ENCODE results near the gene OR51B4.
"Not testable (repeated sequence)": the region's sequence is repeated elsewhere in the genome, so short reads cannot be mapped to it uniquely, and the experiment has no call there.

Gene OR51B4, protein sequence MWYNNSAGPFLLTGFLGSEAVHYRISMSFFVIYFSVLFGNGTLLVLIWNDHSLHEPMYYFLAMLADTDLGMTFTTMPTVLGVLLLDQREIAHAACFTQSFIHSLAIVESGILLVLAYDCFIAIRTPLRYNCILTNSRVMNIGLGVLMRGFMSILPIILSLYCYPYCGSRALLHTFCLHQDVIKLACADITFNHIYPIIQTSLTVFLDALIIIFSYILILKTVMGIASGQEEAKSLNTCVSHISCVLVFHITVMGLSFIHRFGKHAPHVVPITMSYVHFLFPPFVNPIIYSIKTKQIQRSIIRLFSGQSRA

DNA sequence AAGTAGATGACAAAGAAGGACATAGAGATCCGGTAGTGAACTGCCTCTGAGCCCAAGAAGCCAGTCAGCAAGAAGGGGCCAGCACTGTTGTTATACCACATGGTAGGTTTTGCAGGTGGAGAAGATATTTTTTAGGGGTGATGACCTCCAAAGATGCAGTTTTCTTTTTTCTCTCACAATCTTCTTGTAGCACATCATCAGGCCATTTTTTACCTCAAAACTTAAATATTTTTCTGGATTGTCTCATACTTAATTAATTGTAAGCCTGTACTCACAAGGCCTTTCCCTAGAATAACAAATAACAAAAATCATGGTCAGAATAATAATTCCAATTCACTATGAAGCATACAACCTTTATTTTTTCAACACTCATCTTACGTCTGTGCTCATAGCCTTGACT, at the start of gene OR51B4:
Gene OR51B4 (minus strand): TSS at position 101 of the 400 bp plus-strand sequence. CDS start 0 bp downstream, at position 101.
- DNase-seq = no peak

DNA sequence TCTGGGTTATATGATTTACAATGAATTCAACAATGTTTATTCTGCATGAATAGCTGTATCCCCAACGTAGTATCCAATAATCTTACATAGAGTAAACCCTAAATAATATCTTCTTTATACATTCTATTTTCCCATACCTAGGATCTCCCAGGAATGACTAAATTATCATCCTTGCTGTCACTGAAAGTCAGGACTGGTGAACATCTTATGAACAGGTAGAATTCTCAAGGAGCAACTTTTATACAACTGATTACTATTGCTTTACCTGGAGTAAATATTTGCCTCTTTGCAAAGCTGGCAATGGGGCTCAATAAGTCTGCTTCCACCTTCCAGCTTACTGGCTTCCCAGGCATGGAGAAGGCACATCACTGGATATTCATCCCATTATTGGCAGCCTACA, 49.5 kb upstream of the OR51B4 start, which contains the start of gene OR51B6:
Gene OR51B6 (plus strand): TSS at position 301 of the 400 bp plus-strand sequence. CDS start 0 bp downstream, at position 301.
- DNase-seq = no peak

DNA sequence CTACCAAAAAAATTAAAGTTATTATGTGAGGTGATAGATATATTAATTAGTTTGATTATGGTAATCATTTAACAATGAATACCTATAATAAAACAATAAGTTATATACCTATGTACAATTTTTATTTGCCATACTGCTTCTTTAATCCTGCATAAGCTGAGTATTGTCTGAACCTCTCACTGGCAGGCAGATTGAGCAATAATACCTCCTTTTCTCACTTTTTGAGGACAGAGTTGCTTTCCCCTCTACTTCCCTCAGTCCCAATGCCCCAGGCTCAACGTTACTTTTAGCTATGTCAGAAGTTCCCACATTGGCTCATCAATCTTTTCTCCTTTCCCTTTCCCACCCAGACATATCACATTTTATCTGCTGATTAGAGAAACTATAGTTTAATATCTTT, 47.8 kb upstream of the OR51B4 start:
- DNase-seq = no peak

DNA sequence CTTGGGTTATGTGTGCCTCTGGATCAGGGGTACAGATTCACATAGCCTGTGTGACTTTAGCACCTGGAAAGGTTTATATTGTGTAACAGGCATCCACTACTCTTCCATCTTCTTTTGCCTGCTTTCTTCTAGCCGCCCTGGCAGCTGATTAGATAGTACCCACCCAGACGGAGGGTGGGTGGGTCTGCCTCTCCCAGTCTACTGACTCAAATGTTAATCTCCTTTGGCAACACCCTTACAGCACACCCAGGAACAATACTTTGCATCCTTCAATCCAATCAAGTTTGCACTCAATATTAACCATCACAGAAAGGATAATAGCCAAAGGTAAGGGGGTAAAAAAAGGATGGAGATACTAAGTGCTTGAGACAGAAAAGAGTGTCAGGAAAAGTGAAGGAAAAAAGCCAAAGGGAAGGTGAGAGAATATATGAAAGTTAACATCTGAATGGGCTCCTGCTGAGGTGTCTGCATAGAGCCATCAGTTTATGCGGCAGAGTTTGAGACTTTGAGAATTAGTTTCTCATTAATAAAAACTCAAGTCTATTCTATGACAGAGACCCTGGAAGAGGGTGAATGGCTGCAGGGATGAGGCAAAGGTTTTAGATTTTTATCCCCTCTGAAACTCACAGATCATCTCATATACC, 46.9 kb upstream of the OR51B4 start:
- DNase-seq = no peak

DNA sequence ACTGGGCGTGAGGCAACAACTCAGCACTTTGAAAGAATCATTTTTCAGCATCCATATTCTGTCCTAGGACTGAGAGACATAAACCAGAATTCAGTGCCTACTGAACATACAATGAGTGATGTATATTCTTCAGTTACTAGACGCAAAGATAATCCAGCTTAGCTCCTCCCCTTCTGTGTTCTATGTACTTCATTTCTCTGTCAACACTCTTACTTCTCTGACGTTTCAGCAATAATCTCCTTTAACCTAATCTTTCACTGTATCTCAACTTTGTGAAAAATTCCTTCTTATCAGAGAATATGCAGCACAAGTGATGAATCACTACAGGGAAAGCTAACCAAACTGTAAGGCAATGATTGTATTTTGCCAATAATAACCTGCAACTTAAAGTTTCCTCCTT, 44.1 kb upstream of the OR51B4 start:
- DNase-seq = no peak

DNA sequence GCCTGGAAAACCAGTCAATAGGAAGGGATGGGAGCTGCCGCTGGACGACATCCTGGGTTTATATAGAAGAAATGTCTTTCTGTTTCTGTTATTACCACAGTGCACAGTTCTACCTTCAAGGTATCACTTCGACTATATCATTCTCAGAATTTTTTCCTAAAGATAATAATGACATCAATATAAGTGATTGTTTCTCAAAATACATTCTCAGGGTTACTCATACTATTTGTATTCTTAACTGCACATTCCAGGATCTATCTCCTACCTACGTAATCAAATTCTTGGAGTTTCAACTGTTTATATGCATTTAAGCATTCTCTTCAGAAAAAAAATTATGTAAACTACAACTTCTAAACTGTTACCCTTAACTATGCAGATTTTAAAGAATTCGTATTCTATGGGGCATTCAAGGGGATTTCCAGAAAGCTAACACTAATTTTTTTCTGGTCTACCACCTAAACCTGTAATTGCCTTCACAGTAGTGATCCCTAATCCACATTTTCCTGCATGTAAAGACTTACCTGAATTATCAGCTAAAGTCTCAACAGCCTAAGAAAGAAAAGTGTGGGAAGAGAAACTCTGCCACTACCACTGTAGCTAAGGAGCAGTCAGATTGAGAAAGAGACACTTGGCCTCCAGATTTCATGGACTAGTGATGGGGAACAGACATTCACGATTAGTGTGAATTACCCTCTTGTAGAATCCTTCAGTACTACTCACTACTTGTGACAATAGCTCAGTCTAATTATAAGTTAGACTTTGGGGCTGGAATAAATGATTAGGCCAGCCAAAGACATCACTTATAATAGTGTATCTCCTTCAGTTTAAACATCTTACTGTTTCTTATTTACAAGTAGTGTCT, 42.0 kb upstream of the OR51B4 start, which contains the start of gene OR51B5:
Gene OR51B5 (minus strand): TSS at position 51 of the 862 bp plus-strand sequence. CDS start 0 bp downstream, at position 51.
- no peak for DNase-seq

DNA sequence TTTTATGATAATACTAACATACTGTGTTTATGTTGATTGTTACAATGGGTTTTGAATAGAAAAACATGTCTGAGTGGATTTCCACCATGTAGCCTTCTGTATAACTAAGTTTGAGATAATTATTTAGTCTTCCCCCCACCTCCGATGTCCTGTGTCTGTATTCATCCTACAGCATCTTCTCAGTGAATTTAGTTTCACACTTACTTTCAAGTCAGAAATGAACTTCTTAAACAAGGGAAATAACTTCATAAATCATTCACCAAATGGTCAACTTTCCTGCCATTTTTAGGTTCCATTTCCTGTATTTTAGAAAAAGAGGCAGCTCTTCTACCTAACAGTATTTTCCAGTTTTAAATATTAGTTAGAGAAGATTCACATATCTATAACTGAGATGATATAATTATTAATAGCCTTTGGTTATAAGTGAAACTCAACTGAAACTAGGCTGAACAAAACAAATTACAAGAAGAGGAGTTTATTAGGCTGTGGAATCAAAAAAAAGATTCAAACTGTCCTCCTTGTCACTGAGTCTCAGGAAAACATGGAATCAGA, 38.1 kb upstream of the OR51B4 start:
- no peak for DNase-seq

DNA sequence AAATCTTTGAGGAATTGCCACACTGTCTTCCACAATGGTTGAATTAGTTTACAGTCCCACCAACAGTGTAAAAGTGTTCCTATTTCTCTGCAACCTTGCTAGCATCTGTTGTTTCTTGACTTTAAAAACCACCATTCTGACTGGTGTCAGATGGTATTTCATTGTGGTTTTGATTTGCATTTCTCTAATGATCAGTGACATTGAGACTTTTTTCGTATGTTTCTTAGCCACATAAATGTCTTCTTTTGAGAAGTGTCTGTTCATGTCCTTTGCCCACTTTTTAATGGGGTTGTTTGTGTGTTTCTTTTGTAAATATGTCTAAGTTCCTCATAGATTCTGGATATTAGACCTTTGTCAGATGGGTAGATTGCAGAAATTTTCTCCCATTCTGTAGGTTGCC, 35.5 kb upstream of the OR51B4 start:
- DNase-seq = not testable (repeated sequence)

DNA sequence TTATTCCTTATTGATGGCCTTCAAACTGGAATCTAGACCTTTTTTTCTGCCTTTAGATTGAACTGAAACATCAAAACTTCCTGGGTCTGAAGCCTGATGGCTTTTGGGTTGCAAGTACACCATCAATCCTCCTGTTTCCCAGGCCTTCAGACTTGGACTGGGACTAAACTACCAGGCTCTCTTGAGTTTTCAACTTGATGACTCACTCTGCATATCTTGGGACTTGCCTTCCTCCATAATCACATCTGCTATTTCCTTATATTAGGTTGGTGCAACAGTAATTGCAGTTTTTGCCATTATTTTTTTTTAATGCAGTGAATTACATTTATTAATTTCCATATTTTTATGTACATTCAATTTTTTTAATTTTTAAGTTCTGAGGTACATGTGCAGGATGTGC, 34.6 kb upstream of the OR51B4 start:
- no peak for DNase-seq

DNA sequence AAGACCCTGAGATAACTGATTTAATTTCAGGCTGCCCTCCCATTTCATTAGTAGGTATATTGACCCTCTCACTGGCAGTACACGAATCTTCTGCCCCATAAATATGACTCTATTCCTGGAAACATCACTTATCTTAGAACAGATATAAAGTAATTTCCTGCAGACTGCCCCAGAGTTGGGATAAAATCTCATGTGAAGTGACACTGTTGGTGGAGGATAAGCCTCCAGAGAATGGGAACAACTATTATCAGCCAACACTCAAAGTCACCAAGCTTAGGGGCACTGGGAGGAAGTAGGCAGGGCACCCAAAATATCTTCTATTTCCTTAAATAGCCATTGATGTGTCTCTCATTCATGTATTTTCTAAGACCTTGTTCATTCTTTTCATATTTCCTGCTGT, 33.4 kb upstream of the OR51B4 start:
- no peak for DNase-seq

DNA sequence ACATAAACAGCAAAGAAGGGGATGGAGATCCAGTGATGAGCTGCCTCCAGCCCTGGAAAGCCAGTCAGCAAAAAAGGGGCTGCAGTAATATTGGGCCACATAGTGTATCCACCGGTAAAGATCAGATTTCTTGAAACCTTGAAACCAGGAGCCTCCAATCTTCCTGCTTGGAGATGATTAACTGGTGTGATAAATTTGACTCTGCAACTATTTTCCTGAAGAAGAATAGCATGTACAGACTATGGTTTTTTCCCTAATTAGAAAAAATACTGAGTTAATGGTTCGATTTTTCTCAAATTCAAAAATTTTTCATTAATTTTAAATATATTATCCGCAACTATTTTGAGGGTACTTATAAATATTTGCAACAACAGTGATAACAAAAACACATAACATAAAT, 22.5 kb upstream of the OR51B4 start, which contains the start of gene OR51B2:
Gene OR51B2 (minus strand): TSS at position 101 of the 400 bp plus-strand sequence. CDS start 0 bp downstream, at position 101.
- no peak for DNase-seq

DNA sequence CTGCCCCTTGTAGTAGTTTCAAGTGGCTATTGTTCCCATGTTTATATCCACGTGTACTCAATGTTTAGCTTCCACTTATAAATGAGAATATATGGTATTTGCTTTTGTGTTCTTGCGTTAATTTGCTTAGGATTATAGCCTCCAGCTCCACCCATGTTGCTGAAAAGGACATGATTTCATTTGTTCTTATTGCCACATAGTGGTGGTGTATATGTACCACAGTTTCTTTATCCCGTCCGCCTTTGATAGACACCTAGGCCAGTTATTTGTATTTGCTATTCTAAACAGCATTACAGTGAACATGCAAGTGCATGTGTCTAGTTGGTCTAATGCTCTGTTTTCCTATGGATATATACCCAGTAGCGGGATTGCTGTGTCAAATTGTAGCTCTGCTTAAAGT, 15.5 kb upstream of the OR51B4 start:
- DNase-seq = no peak

DNA sequence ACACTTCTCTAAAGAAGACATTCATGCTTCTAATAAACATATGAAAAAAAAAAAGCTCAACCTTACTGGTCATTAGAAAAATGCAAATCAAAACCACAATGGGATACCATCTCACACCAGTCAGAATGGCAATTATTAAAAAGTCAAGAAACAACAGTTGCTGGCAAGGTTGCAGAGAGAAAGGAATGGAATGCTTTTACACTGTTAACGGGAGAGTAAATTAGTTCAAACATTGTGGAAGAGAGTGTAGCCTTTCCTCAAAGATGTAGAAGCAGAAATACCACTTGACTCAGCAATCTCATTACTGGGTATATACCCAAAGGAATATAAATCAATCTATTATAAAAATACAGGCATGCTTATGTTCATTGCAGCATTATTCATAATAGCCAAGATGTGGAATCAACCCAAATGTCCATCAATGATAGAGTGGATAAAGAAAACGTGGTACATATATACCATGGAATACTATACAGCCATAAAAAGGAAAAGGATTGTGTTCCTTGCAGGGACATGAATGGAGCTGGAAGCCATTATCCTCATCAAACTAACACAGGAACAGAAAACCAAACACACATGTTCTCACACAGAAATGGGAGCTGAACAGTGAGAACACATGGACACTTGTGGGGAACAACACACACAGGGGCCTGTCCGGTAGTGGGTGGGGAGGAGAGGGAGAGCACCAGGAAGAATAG, 11.7 kb upstream of the OR51B4 start:
- not testable (repeated sequence) for DNase-seq

DNA sequence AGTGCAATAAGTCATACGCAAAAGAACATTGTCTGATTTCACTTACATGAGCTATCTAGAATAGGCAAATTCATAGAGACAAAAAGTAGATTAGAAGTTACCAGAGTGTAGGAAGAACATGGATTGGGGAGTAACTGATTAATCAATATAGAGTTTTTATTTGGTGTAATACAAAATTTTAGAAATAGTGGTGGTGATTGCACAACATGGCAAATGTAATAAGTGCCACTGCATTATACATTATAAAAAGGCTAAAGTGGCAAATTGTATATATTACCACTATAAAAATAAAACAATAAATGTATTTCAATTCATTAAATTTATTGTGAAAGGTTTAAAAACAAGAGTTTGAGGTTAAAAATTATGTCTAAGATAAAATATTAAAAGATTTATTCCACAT, 8.7 kb upstream of the OR51B4 start:
- DNase-seq = no peak

DNA sequence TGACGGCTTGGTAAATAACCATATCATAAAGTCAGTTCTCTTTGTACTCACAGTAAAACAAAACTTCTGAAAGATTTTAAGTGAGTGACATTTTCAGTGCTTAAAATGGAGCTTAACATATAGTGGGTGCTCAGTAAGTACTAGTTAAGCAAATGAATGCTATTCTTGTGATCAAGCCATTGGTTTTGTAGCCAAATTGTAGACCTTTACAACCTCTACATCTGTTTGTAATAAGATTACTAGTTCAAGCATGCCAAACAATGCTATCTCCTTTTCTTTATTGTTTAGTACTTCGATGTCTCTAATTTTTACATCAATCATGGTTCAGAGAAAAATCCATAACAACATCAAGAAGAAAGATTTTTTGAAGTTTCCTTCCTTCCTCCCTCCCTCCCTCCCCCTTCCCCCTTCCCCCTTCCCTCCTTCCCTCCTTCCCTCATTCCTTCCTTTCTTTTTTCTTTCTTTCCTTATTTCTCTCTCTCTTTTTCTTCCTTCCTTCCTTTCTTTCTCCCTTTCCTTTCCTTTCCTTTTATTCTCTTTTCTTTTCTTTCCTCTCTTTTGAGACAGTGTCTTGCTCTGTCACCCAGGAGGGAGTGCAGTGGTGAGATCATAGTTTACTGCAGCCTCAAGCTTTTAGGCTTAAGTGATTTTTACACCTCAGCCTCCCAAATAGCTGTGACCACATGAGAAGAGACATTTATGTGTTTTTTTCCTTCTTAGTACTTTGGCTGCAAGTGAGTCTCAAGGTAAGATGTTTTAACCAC, 5.7 kb upstream of the OR51B4 start:
- DNase-seq = no peak

DNA sequence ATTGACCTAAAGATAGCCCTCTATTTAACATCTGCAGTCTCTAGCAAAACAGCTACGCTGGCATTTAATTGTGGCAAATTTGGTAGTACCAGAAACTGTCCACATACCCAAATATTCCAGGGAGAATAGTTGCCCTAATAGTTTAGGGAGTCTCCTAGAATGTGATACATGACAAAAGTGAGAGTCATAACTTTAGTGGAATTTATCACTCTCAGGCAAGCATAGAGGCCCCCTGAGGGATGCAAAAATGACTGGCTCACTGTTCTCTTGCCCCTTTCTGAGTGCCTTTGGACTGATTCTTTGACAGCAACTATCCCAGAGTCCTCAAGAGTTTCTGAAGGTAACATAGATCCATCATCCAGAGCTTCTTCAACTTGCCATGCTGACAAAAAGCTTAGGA, 2.3 kb upstream of the OR51B4 start:
- DNase-seq = no peak

DNA sequence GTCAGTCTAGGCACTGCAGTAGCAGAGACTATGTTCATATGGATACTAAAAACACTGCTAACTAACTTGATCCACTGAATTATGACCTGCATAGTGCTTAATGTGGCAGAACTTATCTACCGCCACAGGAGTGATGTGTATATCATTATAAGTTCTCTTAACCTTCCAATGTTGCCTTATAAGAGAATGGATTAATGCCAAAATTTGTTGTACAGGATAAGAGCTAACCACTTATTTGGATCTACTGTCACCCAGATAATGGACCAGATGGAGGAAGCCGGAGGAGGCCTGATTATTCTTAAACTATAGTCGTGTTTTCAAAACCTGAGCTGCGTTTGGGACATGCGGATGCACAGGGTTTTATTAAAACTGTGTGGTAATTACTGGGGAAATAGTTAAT, 1.9 kb upstream of the OR51B4 start:
- DNase-seq = no peak

DNA sequence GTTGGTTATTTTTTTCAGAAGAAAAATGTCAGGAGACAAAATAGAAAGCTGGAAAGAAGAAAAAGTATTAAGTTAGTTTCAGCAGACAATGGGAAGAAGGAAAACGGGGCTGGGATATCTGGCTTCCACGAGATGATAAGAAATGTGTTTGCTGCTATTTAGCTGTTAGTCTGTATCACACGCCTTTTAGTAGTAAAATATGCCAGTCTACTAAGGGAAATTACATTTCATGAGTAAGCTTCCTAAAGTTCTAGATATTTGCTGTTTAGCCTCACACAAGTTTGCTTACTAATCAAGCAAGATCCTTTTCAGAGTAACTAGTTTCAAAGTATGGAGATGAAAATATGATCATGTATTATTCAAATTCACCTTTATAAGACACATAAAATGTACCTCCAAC, 1.5 kb downstream of the OR51B4 start:
- DNase-seq = no peak

DNA sequence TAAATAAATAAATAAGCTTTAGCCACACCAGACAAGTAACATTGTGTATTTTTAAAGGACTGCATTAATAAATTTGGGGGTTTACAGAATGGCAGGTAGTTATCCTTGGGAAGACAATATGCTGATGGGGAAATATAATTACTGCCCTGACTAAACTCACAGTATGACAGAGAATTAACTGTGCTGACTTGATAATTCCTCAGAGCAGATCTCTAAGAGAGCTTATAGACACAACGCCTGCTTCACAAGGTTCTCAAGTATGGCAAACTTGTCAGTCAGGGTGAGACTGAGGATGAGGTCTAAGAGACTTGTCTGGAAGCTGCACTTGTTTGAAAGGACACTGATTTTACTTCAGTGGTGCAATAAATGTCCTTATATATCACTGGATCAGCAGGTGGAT, 3.3 kb downstream of the OR51B4 start:
- no peak for DNase-seq

DNA sequence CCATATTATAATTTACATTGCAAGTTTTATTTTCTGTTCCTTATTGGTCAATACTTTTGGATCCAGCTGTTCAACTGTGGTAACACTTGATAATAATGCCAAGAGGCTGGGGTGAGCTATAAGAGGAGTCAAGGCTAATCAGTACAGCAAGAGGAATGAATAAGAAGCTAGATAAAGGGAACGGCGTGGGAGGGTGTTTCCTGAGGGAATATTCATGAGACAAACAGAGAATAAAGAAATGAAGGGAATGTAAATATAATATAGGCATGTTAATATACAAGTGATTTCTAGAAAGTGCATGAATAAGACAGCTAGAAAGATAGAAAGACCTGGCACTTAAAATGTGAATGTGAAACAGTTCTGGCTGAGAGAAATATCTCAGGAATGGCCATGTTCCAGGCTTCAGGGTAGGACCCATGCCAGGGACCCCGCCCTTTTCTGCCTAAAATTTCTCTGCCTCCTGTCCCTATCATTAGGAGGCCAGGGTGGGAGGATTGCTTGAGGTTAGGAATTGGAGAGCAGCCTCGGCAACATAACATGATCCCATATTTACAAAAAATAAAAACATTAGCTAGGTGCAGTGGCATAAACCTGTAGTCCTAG, 3.9 kb downstream of the OR51B4 start:
- DNase-seq = no peak

DNA sequence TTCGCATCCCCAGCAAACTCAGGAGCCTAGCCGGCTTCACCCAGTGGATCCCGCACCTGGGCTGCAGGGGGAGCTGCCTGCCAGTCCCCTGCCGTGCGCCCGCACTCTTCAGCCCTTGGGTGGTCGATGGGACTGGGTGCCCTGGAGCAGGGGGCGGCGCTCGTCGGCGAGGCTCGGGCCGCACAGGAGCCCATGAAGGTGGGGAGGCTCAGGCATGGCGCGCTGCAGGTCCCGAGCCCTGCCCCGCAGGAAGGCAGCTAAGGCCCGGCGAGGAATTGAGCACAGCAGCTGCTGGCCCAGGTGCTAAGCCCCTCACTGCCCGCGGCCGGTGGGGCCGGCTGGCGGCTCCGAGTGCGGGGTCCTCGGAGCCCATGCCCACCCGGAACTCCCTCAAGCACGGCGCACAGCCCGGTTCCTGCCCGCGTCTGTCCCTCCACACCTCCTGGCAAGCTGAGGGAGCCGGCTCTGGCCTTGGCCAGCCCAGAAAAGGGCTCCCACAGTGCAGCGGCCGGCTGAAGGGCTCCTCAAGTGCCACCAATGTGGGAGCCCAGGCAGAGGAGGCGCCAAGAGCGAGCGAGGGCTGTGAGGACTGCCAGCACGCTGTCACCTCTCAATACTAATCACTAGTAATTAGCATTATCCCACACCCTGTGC, 7.3 kb downstream of the OR51B4 start:
- not testable (repeated sequence) for DNase-seq
